Nephron (organoid): ENCODE results near the gene ARL6.

Experiments
- H3K27ac Mint-ChIP-seq, 3 experiments: 2 replicates each; pipeline ENCODE4 v1.8.0; 2020; ENCODE audit warnings: mixed read lengths in 3 of 3, mild to moderate bottlenecking in 2 of 3, moderate library complexity in 1 of 3
- H3K27me3 Mint-ChIP-seq: 2 replicates; pipeline ENCODE4 v1.8.0; 2021; ENCODE audit warnings: low read depth, mild to moderate bottlenecking, moderate library complexity, mixed read lengths
- H3K36me3 Mint-ChIP-seq: 2 replicates; pipeline ENCODE4 v1.8.0; 2020; ENCODE audit warnings: low read depth, mixed read lengths
- H3K4me1 Mint-ChIP-seq: 2 replicates; pipeline ENCODE4 v1.8.0; 2020; ENCODE audit warnings: mixed read lengths
- H3K4me3 Mint-ChIP-seq, 3 experiments: 2 replicates each; pipeline ENCODE4 v1.8.0; 2020; ENCODE audit warnings: mild to moderate bottlenecking in 3 of 3, mixed read lengths in 3 of 3, moderate library complexity in 2 of 3
- H3K9me3 Mint-ChIP-seq: 2 replicates; pipeline ENCODE4 v1.8.0; 2020; ENCODE audit warnings: mixed read lengths
- TF ChIP-seq, protein P1 (sequence below), 3 experiments: fragments of 200-600 bp; sonication (generic); IDR thresholded peaks; one replicate each; pipeline ENCODE4 v1.5.0; 2021; ENCODE audit warnings: antibody characterized with exemption in 3 of 3; ENCODE audit not compliant: unreplicated experiment in 3 of 3

The ARL6 gene

DNA sequence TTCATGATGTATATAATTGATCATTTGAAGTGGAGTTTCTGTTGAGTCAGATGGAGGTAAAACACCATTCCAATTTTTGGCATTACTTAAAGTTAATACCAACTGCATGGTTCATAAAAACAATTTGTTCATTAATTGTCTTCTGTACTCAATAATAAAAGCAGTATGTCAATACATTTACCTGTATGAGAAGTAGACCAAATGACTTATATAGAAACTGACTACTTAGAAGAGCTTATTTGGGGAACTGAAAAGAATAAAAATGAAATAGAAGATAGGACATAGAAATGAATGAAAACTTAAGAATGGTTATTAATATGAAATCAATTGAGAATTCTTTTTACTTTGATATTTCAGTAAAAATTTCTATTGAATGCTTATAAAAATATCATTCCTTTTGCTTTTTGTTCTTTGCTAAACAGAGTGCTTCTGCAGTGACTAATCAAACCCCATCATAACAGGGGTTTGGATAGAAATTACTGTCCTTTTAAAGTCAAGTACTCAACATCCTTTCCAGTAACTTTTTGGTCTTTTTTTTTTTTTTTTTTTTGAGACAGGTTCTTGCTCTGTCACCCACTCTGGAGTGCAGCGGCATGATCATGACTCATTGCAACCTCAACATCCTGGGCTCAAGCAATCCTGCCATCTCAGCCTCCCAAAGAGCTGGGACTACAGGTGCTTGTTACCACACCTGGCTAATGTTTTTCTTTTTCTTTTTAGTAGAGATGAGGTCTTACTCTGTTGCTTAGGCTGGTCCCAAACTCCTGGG lies 50.8 kb downstream of the ARL6 start:
- TF ChIP-seq, protein P1, sequence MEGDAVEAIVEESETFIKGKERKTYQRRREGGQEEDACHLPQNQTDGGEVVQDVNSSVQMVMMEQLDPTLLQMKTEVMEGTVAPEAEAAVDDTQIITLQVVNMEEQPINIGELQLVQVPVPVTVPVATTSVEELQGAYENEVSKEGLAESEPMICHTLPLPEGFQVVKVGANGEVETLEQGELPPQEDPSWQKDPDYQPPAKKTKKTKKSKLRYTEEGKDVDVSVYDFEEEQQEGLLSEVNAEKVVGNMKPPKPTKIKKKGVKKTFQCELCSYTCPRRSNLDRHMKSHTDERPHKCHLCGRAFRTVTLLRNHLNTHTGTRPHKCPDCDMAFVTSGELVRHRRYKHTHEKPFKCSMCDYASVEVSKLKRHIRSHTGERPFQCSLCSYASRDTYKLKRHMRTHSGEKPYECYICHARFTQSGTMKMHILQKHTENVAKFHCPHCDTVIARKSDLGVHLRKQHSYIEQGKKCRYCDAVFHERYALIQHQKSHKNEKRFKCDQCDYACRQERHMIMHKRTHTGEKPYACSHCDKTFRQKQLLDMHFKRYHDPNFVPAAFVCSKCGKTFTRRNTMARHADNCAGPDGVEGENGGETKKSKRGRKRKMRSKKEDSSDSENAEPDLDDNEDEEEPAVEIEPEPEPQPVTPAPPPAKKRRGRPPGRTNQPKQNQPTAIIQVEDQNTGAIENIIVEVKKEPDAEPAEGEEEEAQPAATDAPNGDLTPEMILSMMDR (IDR thresholded peaks at IDR 0.05; ENCODE audit: unreplicated experiment in 3 of 3), result no peak
- peaks cover 16% of the 10 kb centered on the region for H3K27me3 Mint-ChIP-seq
- H3K27ac Mint-ChIP-seq, result no peak overlapping the region
- peaks cover 17% of the 10 kb centered on the region for H3K4me1 Mint-ChIP-seq
- H3K36me3 Mint-ChIP-seq, result no peaks in the 10 kb centered on the region
- H3K9me3 Mint-ChIP-seq, result no peaks in the 10 kb centered on the region
- no peak overlapping the region for H3K4me3 Mint-ChIP-seq

GRCh38 chr3:97816811-97817210 lies 52.3 kb downstream of the ARL6 start:
- Mint-ChIP-seq H3K4me1 (peaks cover 17% of the 10 kb centered on the region), H3K9me3 (no peaks in the 10 kb centered on the region), H3K27ac (peak overlapping the region in 1 of 3 experiments; percentile 20), H3K27me3 (peaks cover 25% of the 10 kb centered on the region), H3K4me3 (no peak overlapping the region), H3K36me3 (no peaks in the 10 kb centered on the region)
- TF ChIP-seq, protein P1 (IDR thresholded peaks at IDR 0.05; ENCODE audit: unreplicated experiment in 3 of 3), result no peak

- Mint-ChIP-seq H3K4me1 (peaks cover 19% of the 10 kb centered on the region), H3K27me3 (peaks cover 26% of the 10 kb centered on the region), H3K36me3 (no peaks in the 10 kb centered on the region), H3K4me3 (no peak overlapping the region), H3K9me3 (no peaks in the 10 kb centered on the region), H3K27ac (peak overlapping the region; percentile 1 to 33 (median 24))
- TF ChIP-seq, protein P1 (IDR thresholded peaks at IDR 0.05; ENCODE audit: unreplicated experiment in 3 of 3), result no peak
Observed at GRCh38 chr3:97817965-97818364, 53.4 kb downstream of the ARL6 start.

GRCh38 chr3:97820780-97821179 lies 56.2 kb downstream of the ARL6 start:
- Mint-ChIP-seq H3K27me3 (peaks cover 41% of the 10 kb centered on the region), H3K9me3 (no peaks in the 10 kb centered on the region), H3K27ac (no peak overlapping the region), H3K4me3 (peak overlapping the region; percentile 89 to 100 (median 97)), H3K4me1 (peaks cover 41% of the 10 kb centered on the region), H3K36me3 (no peaks in the 10 kb centered on the region)
- TF ChIP-seq, protein P1 (IDR thresholded peaks at IDR 0.05; ENCODE audit: unreplicated experiment in 3 of 3), result no peak

DNA sequence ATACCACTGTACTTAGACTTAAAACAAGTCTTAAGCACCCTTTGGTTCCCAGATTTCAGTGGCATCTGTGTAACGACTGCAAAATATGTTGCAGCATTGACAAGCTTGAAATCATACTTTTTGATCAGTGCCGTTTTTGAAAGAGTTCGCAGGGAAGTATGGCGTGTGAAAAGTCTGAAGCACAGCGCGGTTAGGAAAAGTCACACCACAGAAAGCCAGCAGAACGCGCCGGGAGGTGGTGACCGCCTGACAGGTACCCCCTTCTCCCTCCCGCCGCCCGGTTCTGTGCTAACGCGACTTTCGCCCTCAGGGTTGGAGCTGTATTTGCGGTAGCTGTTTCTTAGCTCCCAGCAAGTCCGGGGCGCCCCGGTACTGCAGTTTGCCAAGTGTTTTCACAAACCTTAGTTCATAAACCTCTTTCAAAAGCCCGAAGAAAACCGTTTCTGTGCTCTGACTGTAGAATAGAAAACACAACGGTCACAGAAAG lies 56.8 kb downstream of the ARL6 start:
- H3K36me3 Mint-ChIP-seq, result no peaks in the 10 kb centered on the region
- TF ChIP-seq, protein P1 (IDR thresholded peaks at IDR 0.05; ENCODE audit: unreplicated experiment in 3 of 3), result no peak
- peaks cover 41% of the 10 kb centered on the region for H3K27me3 Mint-ChIP-seq
- H3K4me1 Mint-ChIP-seq, result peaks cover 41% of the 10 kb centered on the region
- H3K4me3 Mint-ChIP-seq, result peak overlapping the region; percentile 89 to 100 (median 97)
- no peaks in the 10 kb centered on the region for H3K9me3 Mint-ChIP-seq
- peak overlapping the region; percentile 17 to 84 (median 55) for H3K27ac Mint-ChIP-seq
